Karpas-422 (cell line): ENCODE measurements around the gene FAAP24. TPM values are rescaled to one million over a fixed set of nuclear protein-coding genes. Genes with fewer than 3 reads are reported as not detected.
"Not testable (repeated sequence)": the region's sequence is repeated elsewhere in the genome, so short reads cannot be mapped to it uniquely, and the experiment has no call there.

Experiments used
- DNase-seq: peaks from one replicate; pipeline ENCODE4 v3.0.0-alpha.2; 2015
- H2AFZ ChIP-seq: fragments of 200-600 bp; sonication (generic); 2 replicates; pipeline ENCODE4 v1.6.1; 2014; ENCODE audit warnings: antibody characterized with exemption, low read length, mixed read lengths
- H3K27ac ChIP-seq: fragments of 200-600 bp; sonication (generic); 2 replicates; pipeline ENCODE4 v1.5.1; 2014; ENCODE audit warnings: mild to moderate bottlenecking, low read length, moderate library complexity
- H3K27me3 ChIP-seq: fragments of 200-600 bp; sonication (generic); 2 replicates; pipeline ENCODE4 v1.6.1; 2014; ENCODE audit warnings: low read length, mixed read lengths
- H3K36me3 ChIP-seq: fragments of 200-600 bp; sonication (generic); 2 replicates; pipeline ENCODE4 v1.6.1; 2014; ENCODE audit warnings: low read length, mixed read lengths; ENCODE audit not compliant: insufficient read depth
- H3K4me1 ChIP-seq: fragments of 200-600 bp; sonication (generic); 2 replicates; pipeline ENCODE4 v1.6.1; 2014; ENCODE audit warnings: mild to moderate bottlenecking, low read length, mixed read lengths
- H3K4me2 ChIP-seq: fragments of 200-600 bp; sonication (generic); 2 replicates; pipeline ENCODE4 v1.6.1; 2014; ENCODE audit warnings: low read length, low read depth, mild to moderate bottlenecking; ENCODE audit not compliant: poor library complexity, severe bottlenecking
- H3K4me3 ChIP-seq: fragments of 200-600 bp; sonication (generic); 2 replicates; pipeline ENCODE4 v1.5.1; 2014; ENCODE audit warnings: mild to moderate bottlenecking, antibody characterized with exemption, low read length, mixed read lengths
- H3K79me2 ChIP-seq: fragments of 200-600 bp; sonication (generic); 2 replicates; pipeline ENCODE4 v1.6.1; 2014; ENCODE audit warnings: mild to moderate bottlenecking, low read length, mixed read lengths
- H3K9ac ChIP-seq: fragments of 200-600 bp; sonication (generic); 2 replicates; pipeline ENCODE4 v1.6.0; 2014; ENCODE audit warnings: low read length
- H3K9me2 ChIP-seq: fragments of 200-600 bp; sonication (generic), shearing (Covaris generic); replicated peaks from 2 replicates; pipeline ENCODE4 v1.6.0; 2014; ENCODE audit warnings: mild to moderate bottlenecking, low read length, moderate library complexity; ENCODE audit not compliant: insufficient read depth
- H3K9me3 ChIP-seq: fragments of 300-700, 200-600 bp; sonication (generic); 2 replicates; pipeline ENCODE4 v1.6.1; 2014; ENCODE audit warnings: low read length, mixed read lengths
- H4K20me1 ChIP-seq: fragments of 200-600 bp; sonication (generic); 2 replicates; pipeline ENCODE4 v1.6.1; 2014; ENCODE audit warnings: mild to moderate bottlenecking, antibody characterized with exemption, low read length, low read depth; ENCODE audit not compliant: insufficient read depth
- total RNA-seq: library from RNA; depleted of rRNA; stranded (reverse); fragments of >200 nt; shearing (Covaris generic); gene quantifications from 2 replicates; pipeline ENCODE4 v1.2.3, GENCODE V29; 2014; ENCODE audit warnings: low replicate concordance; rRNA removed

The FAAP24 gene
- total RNA-seq, 1 experiment from 2014 or later = 4.4 TPM

- H3K27me3 ChIP-seq, H3K9me2 ChIP-seq, H3K9me3 ChIP-seq, DNase-seq, H4K20me1 ChIP-seq, H3K4me3 ChIP-seq, H3K4me2 ChIP-seq, H2AFZ ChIP-seq, H3K79me2 ChIP-seq, H3K4me1 ChIP-seq, H3K36me3 ChIP-seq, H3K27ac ChIP-seq, H3K9ac ChIP-seq: not testable (repeated sequence)
Measured at GRCh38 chr19:33026602-33027001, 54.6 kb downstream of the FAAP24 start.

Other genes with a start within 250 kb of the FAAP24 start
- not detected in 2 replicates for gene SLC7A9, start 102.5 kb upstream of the FAAP24 start, total RNA-seq
- 3.2 and 7.6 TPM in 2 replicates for gene CEP89, start 284 bp upstream of the FAAP24 start, total RNA-seq
- 2.8 and 4.3 TPM in 2 replicates for gene RHPN2, start 92.6 kb downstream of the FAAP24 start, total RNA-seq
- 2.9 and 3.4 TPM in 2 replicates for gene GPATCH1, start 108.9 kb downstream of the FAAP24 start, total RNA-seq
- gene WDR88, start 159.9 kb downstream of the FAAP24 start, total RNA-seq = not detected in 2 replicates
- gene LRP3, start 222.1 kb downstream of the FAAP24 start, total RNA-seq = not detected in 2 replicates